Liver (tissue), 9 donors: ENCODE results near the gene CCDC61. TPM values are rescaled to one million over a fixed set of nuclear protein-coding genes. Genes with fewer than 3 reads are reported as not detected.

Experiments
- DNase-seq: peaks from one replicate; pipeline ENCODE4 v3.0.0-alpha.2; 2017; ENCODE audit warnings: low spot score
- H3K27ac ChIP-seq, 2 donors: one replicate each; pipeline ENCODE4 v1.7.0; 2013; ENCODE audit warnings: inconsistent platforms in 2 of 2, low read length in 2 of 2, control low read depth in 1 of 2, low read depth in 1 of 2, mild to moderate bottlenecking in 1 of 2
- H3K27me3 ChIP-seq, 4 donors: one replicate each; pipeline versions ENCODE4 v1.6.1 to v1.7.0; 2013; ENCODE audit warnings: low read length in 3 of 4, inconsistent platforms in 1 of 4, mild to moderate bottlenecking in 1 of 4, moderate library complexity in 1 of 4; ENCODE audit not compliant: control insufficient read depth in 4 of 4, insufficient read depth in 4 of 4
- H3K36me3 ChIP-seq, 4 donors: one replicate each; pipeline versions ENCODE4 v1.6.1 to v1.7.0; 2013; ENCODE audit warnings: low read length in 3 of 4, mild to moderate bottlenecking in 3 of 4, low read depth in 1 of 4, moderate library complexity in 1 of 4; ENCODE audit not compliant: control insufficient read depth in 4 of 4, insufficient read depth in 3 of 4
- H3K4me1 ChIP-seq, 4 donors: one replicate each; pipeline versions ENCODE4 v1.6.1 to v1.7.0; 2013; ENCODE audit warnings: low read length in 3 of 4, mild to moderate bottlenecking in 3 of 4, moderate library complexity in 1 of 4; ENCODE audit not compliant: control insufficient read depth in 4 of 4, insufficient read depth in 4 of 4
- H3K4me3 ChIP-seq, 3 donors: one replicate each; pipeline versions ENCODE4 v1.6.1 to v1.7.0; 2013; ENCODE audit warnings: low read length in 3 of 3, control low read depth in 1 of 3, low read depth in 1 of 3, mild to moderate bottlenecking in 1 of 3
- H3K9ac ChIP-seq, 2 donors: one replicate each; pipeline ENCODE4 v1.7.0; 2013; ENCODE audit warnings: low read length in 2 of 2, mild to moderate bottlenecking in 2 of 2, moderate library complexity in 2 of 2, control low read depth in 1 of 2, low read depth in 1 of 2
- H3K9me3 ChIP-seq, 4 donors: one replicate each; pipeline versions ENCODE4 v1.6.1 to v1.7.0; 2013; ENCODE audit warnings: low read length in 3 of 4; ENCODE audit not compliant: control insufficient read depth in 4 of 4
- CTCF ChIP-seq: fragments of 150-350 bp; IDR thresholded peaks from 2 replicates; pipeline ENCODE4 v1.5.1; 2017; ENCODE audit warnings: improper control_type of control experiment, low read depth, low read length; ENCODE audit not compliant: missing input control
- EGR1 ChIP-seq, 2 donors: IDR thresholded peaks; 2 replicates each; pipeline ENCODE4 v1.6.1; 2016 to 2018; ENCODE audit warnings: antibody characterized with exemption in 2 of 2, low read depth in 2 of 2
- FOXA1 ChIP-seq: IDR thresholded peaks from 2 replicates; pipeline ENCODE4 v1.6.1; 2016; ENCODE audit warnings: antibody characterized with exemption
- FOXA2 ChIP-seq: IDR thresholded peaks from 2 replicates; pipeline ENCODE4 v1.6.1; 2016; ENCODE audit warnings: antibody characterized with exemption
- GABPA ChIP-seq, 2 donors: IDR thresholded peaks in 1 of 2; conservative IDR thresholded peaks in 1 of 2; 2 replicates each; pipeline ENCODE4 v1.6.1; 2016; ENCODE audit warnings: antibody characterized with exemption in 2 of 2, mild to moderate bottlenecking in 1 of 2, moderate library complexity in 1 of 2
- HNF4A ChIP-seq, 2 donors: conservative IDR thresholded peaks; 2 replicates each; pipeline ENCODE4 v1.6.1; 2016; ENCODE audit warnings: antibody characterized with exemption in 2 of 2, mild to moderate bottlenecking in 2 of 2
- HNF4G ChIP-seq: IDR thresholded peaks from 2 replicates; pipeline ENCODE4 v1.6.1; 2016; ENCODE audit warnings: antibody characterized with exemption
- JUND ChIP-seq, 2 donors: IDR thresholded peaks; 2 replicates each; pipeline ENCODE4 v1.6.1; 2016; ENCODE audit warnings: antibody characterized with exemption in 2 of 2
- NR2F2 ChIP-seq: IDR thresholded peaks from 2 replicates; pipeline ENCODE4 v1.6.1; 2016; ENCODE audit warnings: antibody characterized with exemption
- RAD21 ChIP-seq, 2 donors: IDR thresholded peaks; 2 replicates each; pipeline ENCODE4 v1.6.1; 2016; ENCODE audit warnings: antibody characterized with exemption in 2 of 2, mild to moderate bottlenecking in 2 of 2
- RXRA ChIP-seq, 2 donors: IDR thresholded peaks; 2 replicates each; pipeline ENCODE4 v1.6.1; 2017 to 2018; ENCODE audit warnings: antibody characterized with exemption in 2 of 2, mild to moderate bottlenecking in 1 of 2
- SP1 ChIP-seq: IDR thresholded peaks from 2 replicates; pipeline ENCODE4 v1.6.1; 2018; ENCODE audit warnings: antibody characterized with exemption, mild to moderate bottlenecking
- TAF1 ChIP-seq: conservative IDR thresholded peaks from 2 replicates; pipeline ENCODE4 v1.6.1; 2016; ENCODE audit warnings: antibody characterized with exemption, mild to moderate bottlenecking
- YY1 ChIP-seq: IDR thresholded peaks from 2 replicates; pipeline ENCODE4 v1.6.1; 2016; ENCODE audit warnings: antibody characterized with exemption, mild to moderate bottlenecking
- WGBS: extraction: QIAGEN DNeasy Blood & Tissue Kit; methylation state at CpG from one replicate; pipeline ENCODE4 v1.1.7; 2013; 5-methylcytosine and 5-hydroxymethylcytosine counted together
- polyA plus RNA-seq, 2 donors: library from polyadenylated mRNA; stranded (reverse) in 1 of 2; unstranded in 1 of 2; fragments of 200-250 nt in 1 of 2; fragments of >200 nt in 1 of 2; fragmentation: Nextera tagmentation in 1 of 2; extraction: Ambion mirVana in 1 of 2; gene quantifications; one replicate each; pipeline versions ENCODE4 v1.2.1 to v1.2.3, GENCODE V29; 2013 to 2015
- total RNA-seq, 2 donors: library from RNA; depleted of rRNA; stranded (reverse); fragments of >200 nt; gene quantifications; one replicate each; pipeline ENCODE4 v1.2.3, GENCODE V29; 2014
- TF ChIP-seq, protein P1 (sequence below): IDR thresholded peaks from 2 replicates; pipeline ENCODE4 v1.6.1; 2016; ENCODE audit warnings: antibody characterized with exemption
- TF ChIP-seq, protein P2 (sequence below): IDR thresholded peaks from 2 replicates; pipeline ENCODE4 v1.6.1; 2016; ENCODE audit warnings: antibody characterized with exemption
- donor health status: healthy.
- donor health status: healthy.
- donor health status: healthy.
- donor health status: healthy.
- donor health status: healthy.

Gene CCDC61
- total and polyA plus RNA-seq, 4 donors = 1.7 to 6.3 (median 2.9) TPM

- Histone ChIP-seq H3K4me1 (peaks cover 0 to 12% (median 5%) of the 10 kb centered on the region in 4 donors), H3K4me3 (no peak overlapping the region), H3K36me3 (peaks cover 0 to 6% (median 1%) of the 10 kb centered on the region in 4 donors), H3K9me3 (no peaks in the 10 kb centered on the region), H3K27ac (no peak overlapping the region), H3K27me3 (no peaks in the 10 kb centered on the region), H3K9ac (no peak overlapping the region)
- TF ChIP-seq RAD21 (IDR thresholded peaks at IDR 0.05) (no peak), JUND (IDR thresholded peaks at IDR 0.05) (no peak), FOXA2 (no peak), FOXA1 (no peak), EGR1 (IDR thresholded peaks at IDR 0.05; ENCODE audit: low read depth in 2 of 2) (no peak)
- 24% methylated on average over 34 of the region's 34 CpGs for WGBS
- peak; percentile 66 for DNase-seq
Measured at GRCh38 chr19:46000491-46001246, 5.4 kb downstream of the CCDC61 start.

DNA sequence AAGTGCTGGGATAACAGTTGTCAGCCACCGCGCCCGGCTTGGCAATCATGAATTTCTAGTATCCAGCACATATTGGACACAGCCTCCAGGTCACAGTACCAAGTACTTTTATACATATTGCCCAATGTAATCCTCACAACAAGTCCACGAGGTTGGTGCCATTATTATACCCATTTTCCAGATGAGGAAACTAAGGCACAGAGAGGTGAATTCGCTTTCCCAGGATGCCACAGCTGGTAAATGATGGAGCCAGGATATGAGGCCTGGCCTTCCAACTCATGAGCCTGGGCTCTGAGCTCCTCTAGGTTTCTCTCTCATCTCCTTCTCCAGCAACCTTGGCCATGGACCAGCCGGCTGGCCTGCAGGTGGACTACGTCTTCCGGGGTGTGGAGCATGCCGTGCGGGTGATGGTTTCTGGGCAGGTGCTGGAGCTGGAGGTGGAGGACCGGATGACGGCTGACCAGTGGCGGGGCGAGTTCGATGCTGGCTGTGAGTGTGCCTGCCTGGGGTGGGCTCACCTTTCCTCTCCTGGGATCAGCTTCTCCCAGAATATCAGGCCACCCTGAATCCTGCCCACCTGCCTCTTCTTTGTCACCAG lies 7.5 kb downstream of the CCDC61 start:
- 97% methylated on average over 15 of the region's 15 CpGs for WGBS
- Histone ChIP-seq H3K27ac (no peak overlapping the region), H3K36me3 (peaks cover 0 to 12% (median 4%) of the 10 kb centered on the region in 4 donors), H3K4me3 (no peak overlapping the region), H3K9ac (no peak overlapping the region), H3K27me3 (no peaks in the 10 kb centered on the region), H3K9me3 (no peaks in the 10 kb centered on the region), H3K4me1 (peaks cover 0 to 6% (median 0%) of the 10 kb centered on the region in 4 donors)
- TF ChIP-seq HNF4A (conservative IDR thresholded peaks at IDR 0.05) = no peak
- no peak for TF ChIP-seq CTCF
- TF ChIP-seq, protein P1, sequence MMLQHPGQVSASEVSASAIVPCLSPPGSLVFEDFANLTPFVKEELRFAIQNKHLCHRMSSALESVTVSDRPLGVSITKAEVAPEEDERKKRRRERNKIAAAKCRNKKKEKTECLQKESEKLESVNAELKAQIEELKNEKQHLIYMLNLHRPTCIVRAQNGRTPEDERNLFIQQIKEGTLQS = no peak
- TF ChIP-seq, protein P2, sequence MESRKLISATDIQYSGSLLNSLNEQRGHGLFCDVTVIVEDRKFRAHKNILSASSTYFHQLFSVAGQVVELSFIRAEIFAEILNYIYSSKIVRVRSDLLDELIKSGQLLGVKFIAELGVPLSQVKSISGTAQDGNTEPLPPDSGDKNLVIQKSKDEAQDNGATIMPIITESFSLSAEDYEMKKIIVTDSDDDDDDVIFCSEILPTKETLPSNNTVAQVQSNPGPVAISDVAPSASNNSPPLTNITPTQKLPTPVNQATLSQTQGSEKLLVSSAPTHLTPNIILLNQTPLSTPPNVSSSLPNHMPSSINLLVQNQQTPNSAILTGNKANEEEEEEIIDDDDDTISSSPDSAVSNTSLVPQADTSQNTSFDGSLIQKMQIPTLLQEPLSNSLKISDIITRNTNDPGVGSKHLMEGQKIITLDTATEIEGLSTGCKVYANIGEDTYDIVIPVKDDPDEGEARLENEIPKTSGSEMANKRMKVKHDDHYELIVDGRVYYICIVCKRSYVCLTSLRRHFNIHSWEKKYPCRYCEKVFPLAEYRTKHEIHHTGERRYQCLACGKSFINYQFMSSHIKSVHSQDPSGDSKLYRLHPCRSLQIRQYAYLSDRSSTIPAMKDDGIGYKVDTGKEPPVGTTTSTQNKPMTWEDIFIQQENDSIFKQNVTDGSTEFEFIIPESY = no peak
- TF ChIP-seq RXRA (IDR thresholded peaks at IDR 0.05) = no peak
- TF ChIP-seq NR2F2 = no peak
- DNase-seq = no peak

- no peaks in the 10 kb centered on the region for H3K27me3 ChIP-seq
- WGBS = 96% methylated on average over 13 of the region's 13 CpGs
- no peak overlapping the region for H3K9ac ChIP-seq
- H3K4me3 ChIP-seq = no peak overlapping the region
- H3K36me3 ChIP-seq = peaks cover 0 to 12% (median 4%) of the 10 kb centered on the region in 4 donors
- H3K4me1 ChIP-seq = no peaks in the 10 kb centered on the region
- no peak overlapping the region for H3K27ac ChIP-seq
- no peak for DNase-seq
- H3K9me3 ChIP-seq = no peaks in the 10 kb centered on the region
- TF ChIP-seq NR2F2 (no peak), HNF4G (no peak), EGR1 (IDR thresholded peaks at IDR 0.05; ENCODE audit: low read depth in 2 of 2) (no peak), YY1 (no peak), RXRA (IDR thresholded peaks at IDR 0.05) (no peak), GABPA (IDR thresholded peaks at IDR 0.05 in 1 of 2, conservative IDR thresholded peaks at IDR 0.05 in 1 of 2) (no peak), SP1 (no peak), CTCF (no peak), FOXA2 (no peak), FOXA1 (no peak), JUND (IDR thresholded peaks at IDR 0.05) (no peak), RAD21 (IDR thresholded peaks at IDR 0.05) (no peak), TAF1 (no peak)
- TF ChIP-seq, protein P1 = no peak
- TF ChIP-seq, protein P2 = no peak
Measured at GRCh38 chr19:46006411-46006810, 11.1 kb downstream of the CCDC61 start.
